Upper lobe of left lung (tissue), 4 donors: Measurements from ENCODE around the gene ZNF470.

Experiments used
- CTCF ChIP-seq, 6 experiments: fragments of 450-650 bp in 4 of 6; fragments of 200-600 bp in 2 of 6; sonication (generic) in 2 of 6; IDR thresholded peaks; one replicate each; pipeline ENCODE4 v1.5.1; 2016 to 2019; ENCODE audit warnings: antibody characterized with exemption in 6 of 6
- EP300 ChIP-seq, 4 donors: sonication (generic); formaldehyde crosslinking; IDR thresholded peaks; one replicate each; pipeline ENCODE4 v1.5.1; 2017; ENCODE audit warnings: antibody characterized with exemption in 4 of 4, control low read depth in 2 of 4
- POLR2A ChIP-seq, 4 donors: fragments of 450-650 bp; IDR thresholded peaks; one replicate each; pipeline ENCODE4 v1.5.1; 2016 to 2017; ENCODE audit warnings: antibody characterized with exemption in 4 of 4, mild to moderate bottlenecking in 2 of 4
- POLR2AphosphoS5 ChIP-seq, 2 donors: sonication (generic); formaldehyde crosslinking; IDR thresholded peaks; one replicate each; pipeline ENCODE4 v1.5.1; 2017; ENCODE audit warnings: antibody characterized with exemption in 2 of 2

DNA sequence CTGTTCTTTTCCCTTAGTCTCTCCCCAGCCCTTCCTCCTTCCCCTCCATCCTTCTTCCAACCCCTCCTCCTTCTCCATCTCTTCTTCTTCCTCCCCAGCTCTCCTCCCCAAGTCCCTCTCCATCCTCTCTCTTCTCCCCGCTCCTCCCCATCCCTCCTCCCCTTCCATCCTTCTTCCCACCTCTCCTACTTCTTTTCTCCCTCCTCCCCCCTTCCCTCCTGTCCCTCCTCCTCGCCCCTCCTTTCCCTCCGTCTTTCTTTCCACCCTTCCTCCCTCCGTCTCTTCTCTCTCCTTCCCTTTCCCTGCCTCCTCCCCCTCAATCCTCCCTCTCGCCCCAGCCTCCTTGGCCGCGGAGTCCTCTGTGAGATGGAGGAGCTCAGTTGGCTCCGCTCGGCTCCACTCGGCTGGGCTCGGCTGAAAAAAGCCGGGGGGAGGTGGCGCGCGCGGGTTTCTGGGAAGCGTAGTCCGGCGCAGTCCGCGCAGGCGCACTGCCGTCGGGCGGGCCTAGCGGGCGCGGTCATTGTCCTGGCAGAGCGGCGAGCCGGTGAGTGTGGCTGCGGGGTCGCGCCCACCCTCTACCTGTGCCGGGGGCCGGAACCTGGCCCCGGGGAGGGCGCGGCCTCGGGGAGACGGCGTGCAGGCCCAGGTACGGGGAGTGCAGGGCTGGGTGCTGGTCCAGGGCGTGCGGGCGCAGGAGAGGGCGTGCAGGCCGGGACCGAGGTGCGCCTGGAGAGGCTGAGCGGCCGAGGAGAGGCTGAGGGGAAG, 27.7 kb downstream of the ZNF470 start, which contains the start of gene ZNF71:
- TF ChIP-seq CTCF (IDR thresholded peaks at IDR 0.05), result peak in 1 of 6 experiments; percentile 22
- peak in 1 of 4 donors; percentile 51 for TF ChIP-seq POLR2A (IDR thresholded peaks at IDR 0.05)
- TF ChIP-seq POLR2AphosphoS5 (IDR thresholded peaks at IDR 0.05), result peak; percentile 10 to 63
- TF ChIP-seq EP300 (IDR thresholded peaks at IDR 0.05), result no peak
